ENCODE measurements around the gene SCN9A. TPM values are rescaled to one million over a fixed set of nuclear protein-coding genes. Genes with fewer than 3 reads are reported as not detected.
A peak's percentile ranks its signal among the peaks of the same experiment; 100 is the strongest.

SCN9A gene
- total and polyA plus RNA-seq, 9 of the 15 experiments (the other 6 are each of a cell fraction or from before 2014, with no cell fraction given), result 1.4 to 22.8 (median 7.1) TPM

DNA sequence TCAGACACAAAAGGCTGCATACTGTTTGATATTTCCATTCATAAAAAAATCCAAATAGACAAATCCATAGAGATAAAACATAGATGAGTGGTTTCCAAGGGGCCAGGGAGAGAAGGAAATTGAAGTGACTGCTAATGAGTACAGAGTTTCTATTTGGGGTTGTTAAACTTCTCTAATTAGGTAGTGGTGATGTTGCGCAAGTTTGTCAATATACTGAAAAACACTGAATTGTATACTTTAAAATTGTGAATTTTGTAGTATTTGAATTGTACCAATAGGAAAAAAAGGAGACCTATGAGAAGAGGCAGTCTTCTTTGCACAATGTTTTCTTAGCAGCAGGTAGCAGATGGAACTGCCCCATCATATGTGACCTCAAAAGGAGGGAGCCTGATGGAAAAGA lies 71.1 kb downstream of the SCN9A start:
- no peak for ATAC-seq
- ChIA-PET POLR2A (interaction anchor here (1.4 kb wide), 1 partner anchor 11 kb away, joined by 4 read pairs; no protein-coding TSS in a partner anchor), CTCF (ENCODE audit: low intra/inter-chr PET ratio) (no interaction called here)
- no peak for FAIRE-seq
- Histone ChIP-seq H3K4me1 (replicated peaks in 1 of 2; ENCODE audit: control insufficient read depth in 2 of 2, insufficient read depth in 2 of 2, low read length in 2 of 2) (no peaks in the 10 kb centered on the region), H3K27me3 (ENCODE audit: control insufficient read depth in 2 of 2, insufficient read depth in 2 of 2, low read length in 2 of 2) (no peaks in the 10 kb centered on the region), H3K36me3 (ENCODE audit: control insufficient read depth, insufficient read depth, low read length) (no peaks in the 10 kb centered on the region; the same call in 2 of the 3 replicates), H3K27ac (ENCODE audit: extremely low read depth, low read depth, low read length) (no peak overlapping the region), H3K9me1 (ENCODE audit: control insufficient read depth, insufficient read depth, low read length) (no peaks in the 10 kb centered on the region), H4K20me1 (replicated peaks; ENCODE audit: control insufficient read depth, insufficient read depth, low read length) (no peaks in the 10 kb centered on the region), H3K4me3 (no peak overlapping the region), H2AFZ (ENCODE audit: low read depth, low read length) (no peak overlapping the region), H3K4me2 (ENCODE audit: insufficient read depth, low read length) (no peak overlapping the region), H3K9me3 (replicated peaks; ENCODE audit: control insufficient read depth, insufficient read depth, low read depth, low read length) (no peaks in the 10 kb centered on the region), H3K9ac (ENCODE audit: insufficient read depth in 1 of 2, low read depth in 2 of 2, low read length in 2 of 2) (no peak overlapping the region), H3K79me2 (ENCODE audit: control insufficient read depth, insufficient read depth, low read length) (no peaks in the 10 kb centered on the region)
- WGBS (ENCODE audit: insufficient coverage, low coverage, missing lambda C conversion rate), result 100% methylated on average over 1 of the region's 1 CpG
- BruUV-seq (replicated peaks), result no TSS peak
- intact Hi-C loops (cut with micrococcal nuclease) (no loop called here), in situ Hi-C loops (cut with MboI) (no loop called here)
- TF ChIP-seq HSF4 (CRISPR knock-in tag; IDR thresholded peaks at IDR 0.05; ENCODE audit: borderline replicate concordance) (no peak), EGR1 (conservative IDR thresholded peaks at IDR 0.05) (no peak), CREBBP (IDR thresholded peaks at IDR 0.05; ENCODE audit: low read depth, low read length) (no peak), CEBPG (CRISPR knock-in tag; IDR thresholded peaks at IDR 0.05) (no peak), CEBPG (tag; conservative IDR thresholded peaks at IDR 0.05 in 1 of 2, IDR thresholded peaks at IDR 0.05 in 1 of 2) (peak; percentile 63 to 92), CEBPB (tag; IDR thresholded peaks at IDR 0.05) (peak; percentile 89), ARID1B (IDR thresholded peaks at IDR 0.05) (no peak)
- TF ChIP-seq, protein P1, sequence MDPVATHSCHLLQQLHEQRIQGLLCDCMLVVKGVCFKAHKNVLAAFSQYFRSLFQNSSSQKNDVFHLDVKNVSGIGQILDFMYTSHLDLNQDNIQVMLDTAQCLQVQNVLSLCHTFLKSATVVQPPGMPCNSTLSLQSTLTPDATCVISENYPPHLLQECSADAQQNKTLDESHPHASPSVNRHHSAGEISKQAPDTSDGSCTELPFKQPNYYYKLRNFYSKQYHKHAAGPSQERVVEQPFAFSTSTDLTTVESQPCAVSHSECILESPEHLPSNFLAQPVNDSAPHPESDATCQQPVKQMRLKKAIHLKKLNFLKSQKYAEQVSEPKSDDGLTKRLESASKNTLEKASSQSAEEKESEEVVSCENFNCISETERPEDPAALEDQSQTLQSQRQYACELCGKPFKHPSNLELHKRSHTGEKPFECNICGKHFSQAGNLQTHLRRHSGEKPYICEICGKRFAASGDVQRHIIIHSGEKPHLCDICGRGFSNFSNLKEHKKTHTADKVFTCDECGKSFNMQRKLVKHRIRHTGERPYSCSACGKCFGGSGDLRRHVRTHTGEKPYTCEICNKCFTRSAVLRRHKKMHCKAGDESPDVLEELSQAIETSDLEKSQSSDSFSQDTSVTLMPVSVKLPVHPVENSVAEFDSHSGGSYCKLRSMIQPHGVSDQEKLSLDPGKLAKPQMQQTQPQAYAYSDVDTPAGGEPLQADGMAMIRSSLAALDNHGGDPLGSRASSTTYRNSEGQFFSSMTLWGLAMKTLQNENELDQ (CRISPR knock-in tag; IDR thresholded peaks at IDR 0.05; ENCODE audit: borderline replicate concordance), result no peak
- TF ChIP-seq, protein P2, sequence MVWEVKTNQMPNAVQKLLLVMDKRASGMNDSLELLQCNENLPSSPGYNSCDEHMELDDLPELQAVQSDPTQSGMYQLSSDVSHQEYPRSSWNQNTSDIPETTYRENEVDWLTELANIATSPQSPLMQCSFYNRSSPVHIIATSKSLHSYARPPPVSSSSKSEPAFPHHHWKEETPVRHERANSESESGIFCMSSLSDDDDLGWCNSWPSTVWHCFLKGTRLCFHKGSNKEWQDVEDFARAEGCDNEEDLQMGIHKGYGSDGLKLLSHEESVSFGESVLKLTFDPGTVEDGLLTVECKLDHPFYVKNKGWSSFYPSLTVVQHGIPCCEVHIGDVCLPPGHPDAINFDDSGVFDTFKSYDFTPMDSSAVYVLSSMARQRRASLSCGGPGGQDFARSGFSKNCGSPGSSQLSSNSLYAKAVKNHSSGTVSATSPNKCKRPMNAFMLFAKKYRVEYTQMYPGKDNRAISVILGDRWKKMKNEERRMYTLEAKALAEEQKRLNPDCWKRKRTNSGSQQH (CRISPR knock-in tag; IDR thresholded peaks at IDR 0.05), result no peak
- TF ChIP-seq, protein P3, sequence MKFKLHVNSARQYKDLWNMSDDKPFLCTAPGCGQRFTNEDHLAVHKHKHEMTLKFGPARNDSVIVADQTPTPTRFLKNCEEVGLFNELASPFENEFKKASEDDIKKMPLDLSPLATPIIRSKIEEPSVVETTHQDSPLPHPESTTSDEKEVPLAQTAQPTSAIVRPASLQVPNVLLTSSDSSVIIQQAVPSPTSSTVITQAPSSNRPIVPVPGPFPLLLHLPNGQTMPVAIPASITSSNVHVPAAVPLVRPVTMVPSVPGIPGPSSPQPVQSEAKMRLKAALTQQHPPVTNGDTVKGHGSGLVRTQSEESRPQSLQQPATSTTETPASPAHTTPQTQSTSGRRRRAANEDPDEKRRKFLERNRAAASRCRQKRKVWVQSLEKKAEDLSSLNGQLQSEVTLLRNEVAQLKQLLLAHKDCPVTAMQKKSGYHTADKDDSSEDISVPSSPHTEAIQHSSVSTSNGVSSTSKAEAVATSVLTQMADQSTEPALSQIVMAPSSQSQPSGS (CRISPR knock-in tag; IDR thresholded peaks at IDR 0.05), result no peak
- no peak for DNase-seq (ENCODE audit: extremely low read depth in 1 of 4, low spot score in 3 of 4)
